A673 (cell line): Measurements from ENCODE around the gene TAS1R3.
A peak's percentile ranks its signal among the peaks of the same experiment; 100 is the strongest.

Experiments
- CTCF ChIP-seq: fragments of 300-800, 200-600 bp; sonication (generic); conservative IDR thresholded peaks from 2 replicates; pipeline ENCODE4 v1.5.1; 2017; ENCODE audit warnings: low read depth, mild to moderate bottlenecking, antibody characterized with exemption, low read length, moderate library complexity, mixed read lengths
- EZH2 ChIP-seq: fragments of 200-600 bp; sonication (generic); IDR thresholded peaks from 2 replicates; pipeline ENCODE4 v1.6.1; 2017; ENCODE audit warnings: borderline replicate concordance, low read depth, mild to moderate bottlenecking, mixed read lengths, antibody characterized with exemption, low read length; ENCODE audit not compliant: poor library complexity, severe bottlenecking

GRCh38 chr1:1374929-1375662 lies 44.0 kb downstream of the TAS1R3 start, which contains the start of gene AURKAIP1:
- TF ChIP-seq EZH2: no peak
- TF ChIP-seq CTCF: peak; percentile 45; the same call in 1 of the 2 replicates
